Activated naive CD8-positive, alpha-beta T cell (primary cell): ENCODE data around the gene REC8.

Experiments used
- H3K27ac Mint-ChIP-seq: one replicate; pipeline ENCODE4 v1.8.0; 2021; ENCODE audit warnings: mixed read lengths
- H3K27me3 Mint-ChIP-seq: one replicate; pipeline ENCODE4 v1.8.0; 2021; ENCODE audit warnings: mixed read lengths
- H3K36me3 Mint-ChIP-seq: one replicate; pipeline ENCODE4 v1.8.0; 2021; ENCODE audit warnings: mixed read lengths
- H3K4me1 Mint-ChIP-seq: one replicate; pipeline ENCODE4 v1.8.0; 2021; ENCODE audit warnings: low read depth, mixed read lengths
- H3K4me3 Mint-ChIP-seq: one replicate; pipeline ENCODE4 v1.8.0; 2021; ENCODE audit warnings: mild to moderate bottlenecking, mixed read lengths
- H3K9me3 Mint-ChIP-seq: one replicate; pipeline ENCODE4 v1.8.0; 2021; ENCODE audit warnings: low read depth, mixed read lengths

REC8 gene

GRCh38 chr14:24162093-24162492 is 9.8 kb upstream of the REC8 start:
- Mint-ChIP-seq H3K27me3 (no peaks in the 10 kb centered on the region), H3K4me1 (peaks cover 50% of the 10 kb centered on the region)

GRCh38 chr14:24164518-24164991 is 7.3 kb upstream of the REC8 start:
- peaks cover 18% of the 10 kb centered on the region for H3K36me3 Mint-ChIP-seq
- H3K9me3 Mint-ChIP-seq, result no peaks in the 10 kb centered on the region
- no peaks in the 10 kb centered on the region for H3K27me3 Mint-ChIP-seq
- H3K4me1 Mint-ChIP-seq, result peaks cover 60% of the 10 kb centered on the region
- peak overlapping the region; percentile 100 for H3K27ac Mint-ChIP-seq
- peak overlapping the region; percentile 65 for H3K4me3 Mint-ChIP-seq

More at GRCh38 chr14:24162093-24162492, 9.8 kb upstream of the REC8 start:
- no peaks in the 10 kb centered on the region for H3K9me3 Mint-ChIP-seq
- H3K27ac Mint-ChIP-seq, result peak overlapping the region; percentile 100
- H3K4me3 Mint-ChIP-seq, result peak overlapping the region; percentile 99
- H3K36me3 Mint-ChIP-seq, result peaks cover 13% of the 10 kb centered on the region

- Mint-ChIP-seq H3K4me3 (no peak overlapping the region), H3K36me3 (peaks cover 18% of the 10 kb centered on the region), H3K9me3 (no peaks in the 10 kb centered on the region), H3K27me3 (no peaks in the 10 kb centered on the region), H3K4me1 (peaks cover 56% of the 10 kb centered on the region), H3K27ac (peak overlapping the region; percentile 34)
Measured at GRCh38 chr14:24165785-24166184, 6.1 kb upstream of the REC8 start.

- Mint-ChIP-seq H3K27ac (peak overlapping the region; percentile 79), H3K36me3 (peaks cover 11% of the 10 kb centered on the region), H3K27me3 (no peaks in the 10 kb centered on the region), H3K4me1 (peaks cover 47% of the 10 kb centered on the region), H3K9me3 (no peaks in the 10 kb centered on the region), H3K4me3 (no peak overlapping the region)
Measured at GRCh38 chr14:24167469-24168114, 4.3 kb upstream of the REC8 start.

- Mint-ChIP-seq H3K36me3 (peaks cover 5% of the 10 kb centered on the region), H3K27ac (peak overlapping the region; percentile 70), H3K27me3 (no peaks in the 10 kb centered on the region), H3K4me1 (peaks cover 24% of the 10 kb centered on the region), H3K4me3 (peak overlapping the region; percentile 83), H3K9me3 (no peaks in the 10 kb centered on the region)
Measured at GRCh38 chr14:24172261-24172860, 481 bp downstream of the REC8 start.

GRCh38 chr14:24172871-24173281 is 996 bp downstream of the REC8 start:
- H3K4me1 Mint-ChIP-seq, result peaks cover 20% of the 10 kb centered on the region
- H3K36me3 Mint-ChIP-seq, result peaks cover 5% of the 10 kb centered on the region
- H3K27me3 Mint-ChIP-seq, result no peaks in the 10 kb centered on the region
- H3K4me3 Mint-ChIP-seq, result peak overlapping the region; percentile 58
- no peaks in the 10 kb centered on the region for H3K9me3 Mint-ChIP-seq
- peak overlapping the region; percentile 34 for H3K27ac Mint-ChIP-seq

GRCh38 chr14:24176599-24176998 is 4.7 kb downstream of the REC8 start:
- H3K27me3 Mint-ChIP-seq, result no peaks in the 10 kb centered on the region
- no peak overlapping the region for H3K4me3 Mint-ChIP-seq
- H3K36me3 Mint-ChIP-seq, result no peaks in the 10 kb centered on the region
- peaks cover 11% of the 10 kb centered on the region for H3K4me1 Mint-ChIP-seq
- peak overlapping the region; percentile 37 for H3K27ac Mint-ChIP-seq
- H3K9me3 Mint-ChIP-seq, result no peaks in the 10 kb centered on the region

- Mint-ChIP-seq H3K9me3 (no peaks in the 10 kb centered on the region), H3K4me1 (peaks cover 10% of the 10 kb centered on the region), H3K36me3 (no peaks in the 10 kb centered on the region), H3K27me3 (no peaks in the 10 kb centered on the region), H3K4me3 (no peak overlapping the region), H3K27ac (peak overlapping the region; percentile 37)
Measured at GRCh38 chr14:24177041-24177825, 5.4 kb downstream of the REC8 start.

- Mint-ChIP-seq H3K36me3 (no peaks in the 10 kb centered on the region), H3K4me1 (peaks cover 7% of the 10 kb centered on the region), H3K27ac (no peak overlapping the region), H3K27me3 (no peaks in the 10 kb centered on the region), H3K9me3 (no peaks in the 10 kb centered on the region), H3K4me3 (no peak overlapping the region)
Measured at GRCh38 chr14:24177891-24178290, 6.0 kb downstream of the REC8 start.

GRCh38 chr14:24178399-24179178 is 6.7 kb downstream of the REC8 start:
- Mint-ChIP-seq H3K27ac (no peak overlapping the region), H3K36me3 (no peaks in the 10 kb centered on the region), H3K27me3 (no peaks in the 10 kb centered on the region)

GRCh38 chr14:24179294-24179960 is 7.5 kb downstream of the REC8 start:
- Mint-ChIP-seq H3K27ac (peak overlapping the region; percentile 43), H3K4me3 (no peak overlapping the region), H3K4me1 (peaks cover 6% of the 10 kb centered on the region), H3K9me3 (no peaks in the 10 kb centered on the region), H3K36me3 (no peaks in the 10 kb centered on the region), H3K27me3 (no peaks in the 10 kb centered on the region)

More at GRCh38 chr14:24178399-24179178, 6.7 kb downstream of the REC8 start:
- Mint-ChIP-seq H3K4me1 (peaks cover 6% of the 10 kb centered on the region), H3K9me3 (no peaks in the 10 kb centered on the region), H3K4me3 (no peak overlapping the region)

GRCh38 chr14:24179961-24180796 is 8.3 kb downstream of the REC8 start:
- H3K27ac Mint-ChIP-seq, result no peak overlapping the region

GRCh38 chr14:24181371-24182077 is 9.6 kb downstream of the REC8 start:
- Mint-ChIP-seq H3K4me3 (no peak overlapping the region), H3K9me3 (no peaks in the 10 kb centered on the region), H3K4me1 (peaks cover 3% of the 10 kb centered on the region), H3K27ac (peak overlapping the region; percentile 64), H3K27me3 (no peaks in the 10 kb centered on the region), H3K36me3 (no peaks in the 10 kb centered on the region)

More at GRCh38 chr14:24179961-24180796, 8.3 kb downstream of the REC8 start:
- H3K36me3 Mint-ChIP-seq, result no peaks in the 10 kb centered on the region
- H3K9me3 Mint-ChIP-seq, result no peaks in the 10 kb centered on the region
- H3K27me3 Mint-ChIP-seq, result no peaks in the 10 kb centered on the region
- peaks cover 3% of the 10 kb centered on the region for H3K4me1 Mint-ChIP-seq
- H3K4me3 Mint-ChIP-seq, result no peak overlapping the region
